Measurements from ENCODE around the gene CDC42SE1.
A peak's percentile ranks its signal among the peaks of the same experiment; 100 is the strongest.

The CDC42SE1 gene

GRCh38 chr1:151070474-151071276 is 11.3 kb upstream of the CDC42SE1 start, which contains the start of gene GABPB2:
Gene GABPB2, plus strand, starts transcription at chr1:151070761. Its CDS starts 17,429 bp downstream, at chr1:151088190.
- H3K36me3 ChIP-seq (ENCODE audit: insufficient read depth, low read length), result peaks cover 14% of the 10 kb centered on the region
- no peak for TF ChIP-seq EZH2 (IDR thresholded peaks at IDR 0.05)
- TF ChIP-seq POLR2AphosphoS5 (IDR thresholded peaks at IDR 0.05; ENCODE audit: borderline replicate concordance, low read depth, low read length), result peak; percentile 55; the same call in 1 of the 2 replicates
- H3K4me3 ChIP-seq, result peak within 1 kb of the TSS; percentile 93
- peak within 1 kb of the TSS; percentile 95 for H3K9ac ChIP-seq (ENCODE audit: insufficient read length)
- H3K27ac ChIP-seq, result peak within 1 kb of the TSS; percentile 99
- peak; percentile 89 for DNase-seq (ENCODE audit: low read depth, low spot score)
- H3K9me3 ChIP-seq (ENCODE audit: low read depth, low read length), result no peaks in the 10 kb centered on the region

- peak overlapping the region; percentile 11 for H3K9ac ChIP-seq (ENCODE audit: insufficient read length)
- TF ChIP-seq POLR2AphosphoS5 (IDR thresholded peaks at IDR 0.05; ENCODE audit: borderline replicate concordance, low read depth, low read length) (no peak), EZH2 (IDR thresholded peaks at IDR 0.05) (no peak), FOXP2 (optimal IDR thresholded peaks at IDR 0.05; ENCODE audit: control extremely low read depth, extremely low read length, insufficient read depth) (no peak)
- H3K27ac ChIP-seq, result peak overlapping the region; percentile 65
- DNase-seq (ENCODE audit: low read depth, low spot score), result no peak
- peaks cover 19% of the 10 kb centered on the region for H3K36me3 ChIP-seq (ENCODE audit: insufficient read depth, low read length)
- no peaks in the 10 kb centered on the region for H3K9me3 ChIP-seq (ENCODE audit: low read depth, low read length)
- no peak overlapping the region for H3K4me3 ChIP-seq
These were observed 9.7 kb upstream of the CDC42SE1 start for GRCh38 chr1:151069103-151069486.

- no peak for TF ChIP-seq EZH2 (IDR thresholded peaks at IDR 0.05)
- TF ChIP-seq FOXP2 (optimal IDR thresholded peaks at IDR 0.05; ENCODE audit: control extremely low read depth, extremely low read length, insufficient read depth), result no peak
- no peak for TF ChIP-seq POLR2AphosphoS5 (IDR thresholded peaks at IDR 0.05; ENCODE audit: borderline replicate concordance, low read depth, low read length)
These were observed 7.8 kb upstream of the CDC42SE1 start for GRCh38 chr1:151067185-151067584.

GRCh38 chr1:151065089-151065645 is 5.7 kb upstream of the CDC42SE1 start:
- TF ChIP-seq EZH2 (IDR thresholded peaks at IDR 0.05) (no peak), FOXP2 (optimal IDR thresholded peaks at IDR 0.05; ENCODE audit: control extremely low read depth, extremely low read length, insufficient read depth) (no peak), POLR2AphosphoS5 (IDR thresholded peaks at IDR 0.05; ENCODE audit: borderline replicate concordance, low read depth, low read length) (no peak)
- peaks cover 29% of the 10 kb centered on the region for H3K36me3 ChIP-seq (ENCODE audit: insufficient read depth, low read length)
- H3K27ac ChIP-seq, result peak overlapping the region; percentile 38; the same call in 1 of the 2 replicates
- DNase-seq (ENCODE audit: low read depth, low spot score), result no peak
- H3K4me3 ChIP-seq, result no peak overlapping the region
- H3K9ac ChIP-seq (ENCODE audit: insufficient read length), result no peak overlapping the region
- no peaks in the 10 kb centered on the region for H3K9me3 ChIP-seq (ENCODE audit: low read depth, low read length)

More at GRCh38 chr1:151067185-151067584, 7.8 kb upstream of the CDC42SE1 start:
- no peak for DNase-seq (ENCODE audit: low read depth, low spot score)
- Histone ChIP-seq H3K27ac (peak overlapping the region; percentile 30; the same call in 1 of the 2 replicates), H3K9me3 (ENCODE audit: low read depth, low read length) (no peaks in the 10 kb centered on the region), H3K9ac (ENCODE audit: insufficient read length) (no peak overlapping the region), H3K36me3 (ENCODE audit: insufficient read depth, low read length) (peaks cover 29% of the 10 kb centered on the region), H3K4me3 (no peak overlapping the region)

- Histone ChIP-seq H3K4me3 (peak overlapping the region; percentile 46), H3K9me3 (ENCODE audit: low read depth, low read length) (no peaks in the 10 kb centered on the region), H3K9ac (ENCODE audit: insufficient read length) (no peak overlapping the region), H3K27ac (no peak overlapping the region; the same call in 1 of the 2 replicates), H3K36me3 (ENCODE audit: insufficient read depth, low read length) (peaks cover 29% of the 10 kb centered on the region)
- DNase-seq (ENCODE audit: low read depth, low spot score), result no peak
- TF ChIP-seq POLR2AphosphoS5 (IDR thresholded peaks at IDR 0.05; ENCODE audit: borderline replicate concordance, low read depth, low read length) (no peak), EZH2 (IDR thresholded peaks at IDR 0.05) (no peak)
These were observed 3.4 kb upstream of the CDC42SE1 start for GRCh38 chr1:151062741-151063371.

- DNase-seq (ENCODE audit: low read depth, low spot score), result no peak
- Histone ChIP-seq H3K9me3 (ENCODE audit: low read depth, low read length) (no peaks in the 10 kb centered on the region), H3K9ac (ENCODE audit: insufficient read length) (peak overlapping the region; percentile 89), H3K27ac (peak overlapping the region; percentile 77; the same call in 1 of the 2 replicates), H3K4me3 (peak overlapping the region; percentile 97), H3K36me3 (ENCODE audit: insufficient read depth, low read length) (peaks cover 24% of the 10 kb centered on the region)
- TF ChIP-seq EZH2 (IDR thresholded peaks at IDR 0.05) (no peak), POLR2AphosphoS5 (IDR thresholded peaks at IDR 0.05; ENCODE audit: borderline replicate concordance, low read depth, low read length) (no peak), FOXP2 (optimal IDR thresholded peaks at IDR 0.05; ENCODE audit: control extremely low read depth, extremely low read length, insufficient read depth) (no peak)
These were observed 2.3 kb upstream of the CDC42SE1 start for GRCh38 chr1:151061704-151062103.

- Histone ChIP-seq H3K4me3 (peak overlapping the region; percentile 97), H3K36me3 (ENCODE audit: insufficient read depth, low read length) (peaks cover 26% of the 10 kb centered on the region), H3K27ac (peak overlapping the region; percentile 77; the same call in 1 of the 2 replicates), H3K9me3 (ENCODE audit: low read depth, low read length) (no peaks in the 10 kb centered on the region), H3K9ac (ENCODE audit: insufficient read length) (peak overlapping the region; percentile 89)
- TF ChIP-seq FOXP2 (optimal IDR thresholded peaks at IDR 0.05; ENCODE audit: control extremely low read depth, extremely low read length, insufficient read depth) (no peak), POLR2AphosphoS5 (IDR thresholded peaks at IDR 0.05; ENCODE audit: borderline replicate concordance, low read depth, low read length) (no peak), EZH2 (IDR thresholded peaks at IDR 0.05) (no peak)
- no peak for DNase-seq (ENCODE audit: low read depth, low spot score)
These were observed 1.4 kb upstream of the CDC42SE1 start for GRCh38 chr1:151060657-151061421.
